ENCODE measurements around the gene TPT1. TPM values are rescaled to one million over a fixed set of nuclear protein-coding genes. Genes with fewer than 3 reads are reported as not detected.

Gene TPT1
- total RNA-seq, 1 experiment from 2014 or later: 2,237 TPM

GRCh38 chr13:45339399-45339798 is 1.6 kb downstream of the TPT1 start:
- intact Hi-C loops (cut with micrococcal nuclease; ENCODE audit: unreplicated experiment): no loop called here
- Histone ChIP-seq H3K27ac (peak overlapping the region; percentile 97), H2AFZ (no peak overlapping the region), H4K20me1 (ENCODE audit: insufficient read depth) (peaks cover 60% of the 10 kb centered on the region), H3F3A (ENCODE audit: insufficient read depth, low read depth) (peaks cover 72% of the 10 kb centered on the region), H3K9me2 (ENCODE audit: insufficient read depth) (no peaks in the 10 kb centered on the region), H3K4me1 (replicated peaks; ENCODE audit: insufficient read depth) (peaks cover 63% of the 10 kb centered on the region), H3K27me3 (ENCODE audit: insufficient read depth, low read depth) (no peaks in the 10 kb centered on the region), H3K4me3 (peak overlapping the region; percentile 95), H3K9me3 (ENCODE audit: insufficient read depth, low read depth) (no peaks in the 10 kb centered on the region), H3K79me2 (ENCODE audit: low read depth) (peaks cover 79% of the 10 kb centered on the region), H3K36me3 (ENCODE audit: low read depth) (peaks cover 55% of the 10 kb centered on the region), H3K4me2 (peak overlapping the region; percentile 94)
- no peak for TF ChIP-seq EZH2 (IDR thresholded peaks at IDR 0.05; ENCODE audit: low read depth)
- BruUV-seq (replicated peaks): no TSS peak
- ChIA-PET POLR2A (ENCODE audit: unreplicated experiment) (no interaction called here), CTCF (no interaction called here)
- no peak for DNase-seq

GRCh38 chr13:45337803-45338202 is 3.2 kb downstream of the TPT1 start:
- peaks cover 69% of the 10 kb centered on the region for H4K20me1 ChIP-seq (ENCODE audit: insufficient read depth)
- no peak overlapping the region for H3K4me3 ChIP-seq
- POLR2A ChIA-PET (ENCODE audit: unreplicated experiment): no interaction called here
- peaks cover 55% of the 10 kb centered on the region for H3K36me3 ChIP-seq (ENCODE audit: low read depth)
- no peak for TF ChIP-seq CTCF (conservative IDR thresholded peaks at IDR 0.05)
- no peak for TF ChIP-seq EZH2 (IDR thresholded peaks at IDR 0.05; ENCODE audit: low read depth)
- H3F3A ChIP-seq (ENCODE audit: insufficient read depth, low read depth): peaks cover 86% of the 10 kb centered on the region
- no TSS peak for BruUV-seq (replicated peaks)
- H3K79me2 ChIP-seq (ENCODE audit: low read depth): peaks cover 69% of the 10 kb centered on the region
- H2AFZ ChIP-seq: no peak overlapping the region
- no peaks in the 10 kb centered on the region for H3K9me2 ChIP-seq (ENCODE audit: insufficient read depth)
- H3K4me2 ChIP-seq: peak overlapping the region; percentile 94
- no peak overlapping the region for H3K27ac ChIP-seq
- no peaks in the 10 kb centered on the region for H3K9me3 ChIP-seq (ENCODE audit: insufficient read depth, low read depth)
- H3K4me1 ChIP-seq (replicated peaks; ENCODE audit: insufficient read depth): peaks cover 77% of the 10 kb centered on the region
- no peak for DNase-seq
- CTCF ChIA-PET: no interaction called here
- intact Hi-C loops (cut with micrococcal nuclease; ENCODE audit: unreplicated experiment): no loop called here
- no peaks in the 10 kb centered on the region for H3K27me3 ChIP-seq (ENCODE audit: insufficient read depth, low read depth)

GRCh38 chr13:45337395-45337794 is 3.6 kb downstream of the TPT1 start:
- Histone ChIP-seq H3K4me1 (replicated peaks; ENCODE audit: insufficient read depth) (peaks cover 77% of the 10 kb centered on the region), H3K9me2 (ENCODE audit: insufficient read depth) (no peaks in the 10 kb centered on the region)

More at GRCh38 chr13:45337395-45337794, 3.6 kb downstream of the TPT1 start:
- Histone ChIP-seq H3K27ac (no peak overlapping the region), H3K36me3 (ENCODE audit: low read depth) (peaks cover 55% of the 10 kb centered on the region), H4K20me1 (ENCODE audit: insufficient read depth) (peaks cover 73% of the 10 kb centered on the region), H3K27me3 (ENCODE audit: insufficient read depth, low read depth) (no peaks in the 10 kb centered on the region), H3K79me2 (ENCODE audit: low read depth) (peaks cover 65% of the 10 kb centered on the region), H3K9me3 (ENCODE audit: insufficient read depth, low read depth) (no peaks in the 10 kb centered on the region), H3K4me3 (no peak overlapping the region), H3K4me2 (peak overlapping the region; percentile 94), H2AFZ (no peak overlapping the region), H3F3A (ENCODE audit: insufficient read depth, low read depth) (peaks cover 90% of the 10 kb centered on the region)
- DNase-seq: no peak
- POLR2A ChIA-PET (ENCODE audit: unreplicated experiment): no interaction called here
- CTCF ChIA-PET: no interaction called here
- intact Hi-C loops (cut with micrococcal nuclease; ENCODE audit: unreplicated experiment): no loop called here
- TF ChIP-seq EZH2 (IDR thresholded peaks at IDR 0.05; ENCODE audit: low read depth): no peak
- TF ChIP-seq CTCF (conservative IDR thresholded peaks at IDR 0.05): no peak
- BruUV-seq (replicated peaks): no TSS peak
